GM19328 (cell line): ENCODE measurements around the gene ATF6B.
"Not testable (repeated sequence)": the region's sequence is repeated elsewhere in the genome, so short reads cannot be mapped to it uniquely, and the experiment has no call there.

Experiments
- ATAC-seq: cut with Tn5 transposase; IDR thresholded peaks from one replicate; pipeline ENCODE4 v1.9.1; 2021; ENCODE audit warnings: mild to moderate bottlenecking, moderate library complexity; ENCODE audit not compliant: unreplicated experiment

The ATF6B gene

DNA sequence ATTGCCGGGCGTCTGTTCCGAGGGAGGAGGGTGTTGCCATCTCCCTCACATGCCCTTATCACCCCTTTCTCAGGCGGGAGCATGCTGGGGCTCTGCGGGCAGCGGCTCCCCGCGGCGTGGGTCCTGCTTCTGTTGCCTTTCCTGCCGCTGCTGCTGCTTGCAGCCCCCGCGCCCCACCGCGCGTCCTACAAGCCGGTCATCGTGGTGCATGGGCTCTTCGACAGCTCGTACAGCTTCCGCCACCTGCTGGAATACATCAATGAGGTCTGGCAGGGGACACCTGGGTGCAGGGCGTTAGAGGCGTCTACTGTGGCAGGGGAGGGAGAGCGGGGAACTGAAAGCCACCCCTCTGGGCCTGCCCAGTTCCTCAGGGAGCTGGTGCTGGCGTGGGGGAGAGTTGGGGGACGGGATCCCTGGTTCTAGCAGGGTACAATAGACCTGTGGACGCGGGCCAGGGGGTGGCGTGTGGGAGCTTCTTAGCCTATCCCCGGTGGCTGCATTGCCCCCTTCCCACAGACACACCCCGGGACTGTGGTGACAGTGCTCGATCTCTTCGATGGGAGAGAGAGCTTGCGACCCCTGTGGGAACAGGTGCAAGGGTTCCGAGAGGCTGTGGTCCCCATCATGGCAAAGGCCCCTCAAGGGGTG, 26.6 kb upstream of the ATF6B start:
- ATAC-seq: no peak

DNA sequence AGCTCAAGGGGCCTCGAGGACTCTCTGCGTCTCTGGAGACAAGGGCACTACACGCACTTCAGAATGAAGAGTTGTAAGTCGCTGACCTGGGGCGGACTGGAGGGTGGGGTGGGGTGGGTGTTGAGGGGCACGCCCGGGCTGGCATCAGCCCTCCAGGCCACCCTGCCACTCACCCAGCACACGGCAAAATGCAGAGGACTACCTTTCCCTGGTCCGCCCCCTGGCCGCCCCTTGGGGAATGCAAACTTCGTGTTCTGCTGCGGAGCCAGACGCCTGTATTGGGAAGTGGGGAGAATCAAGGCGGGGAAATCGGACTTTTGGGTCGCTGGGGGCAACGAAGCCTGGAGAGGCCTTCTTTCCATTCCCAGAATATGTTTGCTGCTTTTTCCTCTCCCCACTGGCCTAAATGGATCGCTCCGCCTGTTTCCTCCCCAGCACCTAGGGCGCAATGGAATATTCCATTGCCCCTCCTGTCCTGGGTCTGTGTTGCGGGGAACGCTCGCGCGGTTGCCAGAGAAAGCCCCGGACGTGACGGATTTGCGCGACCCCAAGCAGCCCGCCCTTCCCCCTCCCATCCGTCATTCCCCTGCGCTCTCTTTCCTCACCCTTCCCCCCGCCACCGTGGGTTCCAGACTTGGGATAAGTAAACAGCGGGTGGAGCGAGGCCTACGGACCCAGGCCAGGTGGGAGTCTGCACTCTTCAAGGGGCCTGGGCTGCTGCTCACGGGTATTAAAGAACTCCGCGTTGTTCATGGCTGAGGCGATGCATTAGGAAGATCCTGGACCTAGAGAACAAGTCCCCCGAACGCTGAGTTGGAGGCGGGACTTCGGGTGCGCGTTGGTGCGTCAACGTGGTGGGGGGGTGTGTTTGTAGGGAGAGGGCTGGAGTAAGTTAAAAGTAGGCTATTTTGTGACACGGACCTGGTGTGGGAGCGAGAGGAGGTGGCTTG, 25.8 kb upstream of the ATF6B start, which contains the start of gene PPT2:
PPT2 (plus strand) TSS at position 578 of the 950 bp plus-strand sequence. CDS start 454 bp downstream, outside the sequence.
- no peak for ATAC-seq

DNA sequence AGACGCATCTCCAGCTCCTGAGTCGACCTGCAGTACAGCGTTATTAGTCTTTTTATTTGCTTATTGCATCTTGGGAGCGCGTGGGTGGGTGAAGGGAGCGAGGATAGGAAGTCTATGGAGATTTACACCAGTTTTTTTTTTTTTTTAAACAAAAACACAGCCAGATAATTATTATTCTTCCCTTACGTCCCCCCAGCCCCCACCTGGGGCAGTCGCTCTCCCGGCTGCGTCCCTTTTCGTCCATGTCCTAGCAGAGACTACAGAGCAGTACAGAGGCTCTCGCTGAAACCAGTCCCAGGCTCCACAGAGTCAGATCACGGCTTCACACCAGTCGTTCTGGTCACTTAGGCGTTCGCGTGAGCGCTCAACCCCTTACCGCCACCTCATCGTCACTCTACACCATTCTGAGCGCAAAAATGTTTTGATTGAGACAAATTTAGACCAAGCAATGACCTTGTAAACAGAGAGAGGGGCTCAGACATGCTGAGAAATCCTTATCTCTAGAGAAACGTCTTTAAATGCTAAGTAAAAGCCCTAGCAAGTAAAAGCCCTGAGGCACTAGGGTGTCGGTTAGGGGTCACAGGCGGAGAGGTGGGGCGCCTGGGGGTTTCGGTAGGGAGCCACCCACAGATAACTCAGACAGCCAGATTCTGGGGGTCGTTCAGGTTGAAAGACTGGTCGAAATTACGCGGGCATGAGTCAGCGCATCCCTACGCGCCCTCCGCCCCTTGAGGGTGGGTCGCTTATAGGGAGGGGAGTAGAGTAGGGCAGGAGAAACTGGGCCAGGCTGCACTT, 24.9 kb upstream of the ATF6B start:
- no peak for ATAC-seq

DNA sequence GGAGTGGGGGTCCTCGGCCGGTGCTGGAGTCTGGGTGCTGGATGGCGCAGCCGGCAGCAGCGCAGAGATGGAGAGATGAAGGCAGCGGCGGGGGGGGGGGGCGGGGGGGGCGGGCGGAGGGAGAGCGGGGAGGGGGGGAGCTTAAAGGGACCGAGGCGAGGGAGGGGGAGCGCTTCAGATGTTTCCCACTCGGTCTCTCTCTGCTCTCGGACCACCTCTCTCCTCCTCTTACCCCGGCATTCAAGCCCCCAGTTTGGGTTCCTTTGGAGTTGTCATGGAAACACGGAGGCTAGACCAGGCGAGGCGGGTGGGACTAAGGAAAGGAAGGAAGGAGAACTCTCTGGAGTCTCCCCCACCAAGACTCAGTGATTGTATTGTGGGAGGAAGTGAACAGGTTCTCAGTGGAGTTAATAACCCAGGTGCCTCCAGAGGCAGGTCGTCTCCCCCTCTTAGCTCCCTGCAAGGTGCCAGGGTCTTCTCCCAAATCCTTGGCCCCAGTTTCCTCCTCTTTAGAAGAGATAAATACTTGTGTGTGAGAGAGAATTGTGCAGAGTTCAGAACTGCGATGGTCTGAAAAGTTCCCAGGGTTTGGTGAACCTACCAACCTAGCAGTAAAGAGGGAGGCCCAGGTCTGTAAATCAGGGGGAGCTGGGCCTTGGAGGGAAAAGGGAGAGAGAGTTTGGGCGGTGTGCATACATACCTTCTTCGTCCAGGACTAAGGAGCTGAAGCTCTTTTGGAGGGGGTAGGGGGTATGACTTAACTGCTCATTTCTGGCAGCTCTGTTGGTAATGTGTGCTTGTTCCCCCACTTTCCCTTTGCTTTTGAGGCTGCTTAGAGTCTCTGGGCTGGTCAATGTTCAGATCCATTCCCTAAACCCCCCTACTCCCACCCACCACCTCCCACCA, 24.1 kb upstream of the ATF6B start, which contains the start of gene PRRT1:
PRRT1 (minus strand) TSS at position 77 of the 906 bp plus-strand sequence. CDS start 112 bp downstream, outside the sequence.
- ATAC-seq: no peak

GRCh38 chr6:32151181-32151862, 23.3 kb upstream of the ATF6B start:
- ATAC-seq: no peak

DNA sequence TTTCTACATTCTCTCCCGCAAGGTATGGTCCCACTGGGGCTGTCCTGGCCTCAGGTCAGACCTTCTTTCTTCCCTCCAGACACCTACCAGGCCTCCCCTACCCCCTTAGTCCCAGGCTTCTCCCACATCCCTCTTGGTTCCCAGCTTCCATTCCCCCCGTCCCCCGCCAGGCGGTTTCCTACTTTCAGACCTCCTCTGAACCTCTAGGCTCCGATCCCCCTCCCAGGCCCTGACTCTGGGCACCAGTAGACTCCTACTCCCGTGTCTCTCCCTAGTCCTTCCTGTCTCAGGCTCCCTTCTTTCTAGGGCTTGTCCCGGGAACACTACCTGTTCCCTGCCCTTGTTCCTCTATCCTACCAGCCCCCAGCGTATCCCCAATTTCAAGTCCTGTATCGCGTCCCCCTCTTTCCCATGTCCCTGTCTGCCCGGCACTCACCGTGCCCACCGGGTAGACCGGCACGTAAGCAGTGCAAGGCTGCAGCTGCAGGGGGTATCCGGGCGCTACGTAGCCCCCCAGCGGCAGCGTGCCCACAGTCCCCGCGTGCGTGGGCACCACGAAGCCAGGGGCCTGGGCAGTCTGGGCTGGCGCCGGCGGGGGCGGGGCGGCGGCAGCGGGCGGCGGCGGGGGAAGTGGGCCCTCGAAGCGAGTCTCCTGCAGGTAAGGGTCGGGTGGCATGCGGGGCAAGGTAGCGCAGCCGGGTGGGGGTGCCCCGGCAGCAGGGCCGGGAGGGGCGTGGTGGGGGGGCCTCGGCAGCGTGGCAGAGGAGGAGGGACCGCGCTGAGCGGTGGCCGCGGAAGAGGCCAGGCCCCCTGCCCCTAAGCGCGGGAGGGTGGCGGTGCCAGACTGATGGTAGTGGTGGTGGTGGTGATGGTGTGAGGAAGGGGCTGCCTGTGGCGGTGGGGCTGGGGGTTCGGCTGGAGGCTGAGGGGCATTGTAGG, 22.2 kb upstream of the ATF6B start:
- no peak for ATAC-seq

- ATAC-seq: no peak
Observed at GRCh38 chr6:32149092-32149755, 21.2 kb upstream of the ATF6B start.

DNA sequence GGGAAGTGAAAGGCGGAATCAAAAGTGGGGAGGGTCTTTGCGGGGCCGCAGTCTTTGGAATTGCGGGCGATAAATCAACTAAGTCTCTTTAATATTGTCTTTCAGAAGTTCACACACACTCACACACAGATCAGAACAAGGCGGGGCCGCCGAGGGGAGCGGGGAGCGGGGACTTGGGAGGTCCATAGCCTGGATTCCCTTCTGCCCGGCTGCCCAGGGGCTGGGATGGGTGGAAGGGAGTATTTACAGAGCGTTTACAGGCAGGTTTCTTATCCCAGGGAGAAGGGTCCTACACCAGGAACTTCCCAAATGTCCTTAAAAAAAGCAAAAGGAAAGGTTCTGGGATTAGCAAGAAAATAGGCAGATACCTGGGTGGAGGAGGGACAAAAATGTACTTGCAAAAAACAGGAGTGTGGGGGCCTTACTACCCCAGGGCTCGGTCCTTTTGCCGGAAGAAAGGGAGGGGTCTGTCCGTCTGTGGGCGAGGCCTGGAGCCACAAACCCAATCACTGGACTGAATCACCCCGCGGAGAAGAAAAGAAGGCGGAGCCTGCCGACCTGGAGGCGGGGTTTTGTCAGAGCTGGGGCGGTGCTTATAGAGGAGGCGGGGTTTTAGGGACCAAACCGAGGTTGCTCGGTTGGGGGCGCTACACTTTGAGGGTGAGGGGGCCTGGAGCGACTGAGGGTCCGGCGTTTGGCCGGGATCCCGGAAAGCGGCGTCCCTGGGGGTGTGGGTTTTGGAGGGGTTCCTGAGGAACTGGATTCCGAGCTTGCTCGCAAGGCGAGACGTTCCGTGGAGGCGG, 20.4 kb upstream of the ATF6B start:
- ATAC-seq: no peak

GRCh38 chr6:32147401-32148132, 19.5 kb upstream of the ATF6B start:
- no peak for ATAC-seq

DNA sequence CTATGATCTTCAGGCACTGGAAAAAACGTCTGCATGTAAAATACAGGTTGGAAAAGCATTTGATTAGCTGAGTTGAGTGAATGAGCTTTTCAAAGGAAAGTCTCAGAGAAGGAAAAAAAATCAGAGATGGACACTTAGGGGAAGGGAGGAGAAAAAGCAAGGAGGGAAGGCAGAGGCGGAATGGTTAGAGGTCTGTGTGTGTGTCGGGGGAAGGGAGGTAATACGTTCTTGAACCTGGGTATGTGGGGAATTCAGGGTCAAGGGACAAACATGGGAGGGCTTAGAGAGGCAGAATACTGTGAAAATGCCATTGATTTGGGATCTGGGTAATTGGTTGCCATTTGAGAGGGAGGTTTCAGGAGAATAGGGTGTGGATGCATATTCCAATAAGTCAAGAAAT, 18.6 kb upstream of the ATF6B start:
- ATAC-seq: no peak

GRCh38 chr6:32146287-32146686, 18.2 kb upstream of the ATF6B start:
- no peak for ATAC-seq

GRCh38 chr6:32144238-32144637, 16.2 kb upstream of the ATF6B start:
- ATAC-seq: not testable (repeated sequence)

- no peak for ATAC-seq
Observed at GRCh38 chr6:32140420-32141046, 12.5 kb upstream of the ATF6B start.

GRCh38 chr6:32139590-32139989, 11.5 kb upstream of the ATF6B start:
- no peak for ATAC-seq

DNA sequence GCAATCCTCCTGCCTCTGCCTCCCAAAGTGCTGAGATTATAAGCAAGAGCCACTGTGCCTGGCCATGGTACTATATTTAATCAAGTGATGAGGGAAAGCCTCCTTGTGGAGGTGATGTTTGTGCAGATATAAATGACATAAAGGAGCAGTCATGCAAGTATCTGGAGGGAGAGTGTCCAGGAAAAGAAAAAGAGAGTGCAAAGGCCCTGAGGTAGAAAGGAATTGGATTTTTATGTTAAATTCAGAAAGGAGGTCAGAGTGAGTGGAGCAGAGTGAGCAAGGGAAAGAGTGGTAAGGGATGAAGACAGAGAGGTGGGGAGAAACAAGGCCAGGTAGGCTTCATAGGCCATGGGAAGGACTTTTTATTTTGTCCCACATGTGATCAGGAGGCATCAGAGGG, 9.4 kb upstream of the ATF6B start:
- ATAC-seq: no peak

- no peak for ATAC-seq
Observed at GRCh38 chr6:32133786-32134185, 5.7 kb upstream of the ATF6B start.
